Effector CD4-positive, alpha-beta T cell (primary cell): Measurements from ENCODE around the gene MAP1LC3A.
A peak's percentile ranks its signal among the peaks of the same experiment; 100 is the strongest.
"Not testable (repeated sequence)": the region's sequence is repeated elsewhere in the genome, so short reads cannot be mapped to it uniquely, and the experiment has no call there.

Source experiments
- DNase-seq: peaks from one replicate; pipeline ENCODE4 v3.0.0-alpha.2; 2020
- total RNA-seq: gene quantifications from one replicate; lab custom pipeline; 2026; lab: John Stamatoyannopoulos, UW

Gene MAP1LC3A
- 21.8 reads per million, percentile 48 among the genes with 10 or more reads in this experiment for total RNA-seq

DNA sequence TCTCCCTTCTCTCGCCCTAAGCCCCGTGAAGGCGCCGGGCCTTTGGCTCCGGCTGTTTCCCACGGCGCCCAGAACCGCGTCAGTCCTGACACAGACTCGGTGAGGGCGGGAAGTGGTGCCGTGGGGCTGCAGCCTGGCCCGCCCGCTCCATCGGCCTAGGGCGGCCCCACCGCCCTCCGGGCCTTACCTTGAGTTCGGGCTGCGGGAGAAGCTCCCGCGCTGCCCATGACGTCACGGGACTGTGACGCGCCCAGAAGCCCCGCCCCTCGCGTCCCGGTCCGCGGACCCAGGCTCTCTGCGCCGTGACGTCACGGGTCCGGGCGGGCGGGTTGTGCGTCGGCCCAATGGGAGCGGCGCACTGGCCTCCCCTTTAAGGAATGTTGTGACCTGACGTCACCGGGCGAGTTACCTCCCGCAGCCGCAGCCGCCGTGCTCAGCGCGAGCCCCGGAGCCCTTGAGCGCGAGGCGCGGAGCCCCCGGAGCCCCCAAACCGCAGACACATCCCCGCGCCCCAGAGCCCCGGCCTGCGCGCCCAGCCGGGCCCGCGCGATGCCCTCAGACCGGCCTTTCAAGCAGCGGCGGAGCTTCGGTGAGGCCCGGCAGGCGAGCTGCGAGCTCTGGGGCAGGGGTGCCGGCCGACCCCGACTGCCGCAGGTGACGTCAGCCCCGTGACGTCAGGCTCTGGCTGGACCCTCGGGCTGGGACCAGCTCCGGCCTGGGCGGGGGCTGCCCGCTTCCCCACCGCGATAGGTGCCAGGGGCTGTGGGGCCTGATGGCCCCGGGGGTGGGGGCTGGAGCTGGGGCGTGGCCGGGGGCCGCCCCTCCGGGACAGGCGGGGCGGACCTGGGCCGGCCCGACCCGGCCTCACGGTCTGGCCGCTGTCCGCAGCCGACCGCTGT, at the start of gene MAP1LC3A:
MAP1LC3A (plus strand) TSS at position 399 of the 899 bp plus-strand sequence; CDS start at position 550, 151 bp downstream.
- peak; percentile 96 for DNase-seq

- DNase-seq, result no peak
These were observed 47.9 kb upstream of the MAP1LC3A start for GRCh38 chr20:34510575-34510974.

- no peak for DNase-seq
These were observed 46.6 kb upstream of the MAP1LC3A start for GRCh38 chr20:34511891-34512265.

DNA sequence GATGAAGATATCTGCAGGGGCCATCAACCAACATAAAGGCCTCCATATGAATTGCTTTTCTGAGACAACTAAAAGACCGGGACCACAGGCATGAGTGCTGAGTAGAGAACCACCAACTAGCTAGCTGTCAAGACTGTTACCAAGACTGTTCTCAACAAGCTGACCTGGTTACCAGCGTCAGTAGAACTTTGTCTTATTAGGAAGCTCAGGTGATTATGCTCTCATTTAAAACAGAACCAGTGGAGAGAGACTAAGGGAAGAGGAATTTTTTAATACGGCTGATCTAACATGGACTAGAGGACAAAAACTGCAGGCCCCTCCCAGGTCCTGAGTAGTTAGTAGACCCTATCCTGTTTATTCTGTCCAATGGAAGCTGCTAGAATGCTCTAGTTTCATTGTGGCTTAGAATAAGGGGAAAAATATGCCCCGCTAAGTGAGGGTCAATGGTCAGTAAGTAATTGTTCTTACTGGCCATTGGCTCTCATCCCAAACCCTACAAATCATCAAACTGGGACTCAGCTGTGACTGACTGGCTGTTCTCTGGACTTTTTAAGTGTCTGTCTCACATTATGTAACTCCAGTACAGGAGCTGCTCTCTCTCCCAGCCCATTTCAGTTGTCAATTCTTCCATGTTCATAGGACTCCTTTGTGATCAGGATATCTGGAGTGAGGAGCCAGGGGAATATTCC, 46.1 kb upstream of the MAP1LC3A start:
- no peak for DNase-seq

DNA sequence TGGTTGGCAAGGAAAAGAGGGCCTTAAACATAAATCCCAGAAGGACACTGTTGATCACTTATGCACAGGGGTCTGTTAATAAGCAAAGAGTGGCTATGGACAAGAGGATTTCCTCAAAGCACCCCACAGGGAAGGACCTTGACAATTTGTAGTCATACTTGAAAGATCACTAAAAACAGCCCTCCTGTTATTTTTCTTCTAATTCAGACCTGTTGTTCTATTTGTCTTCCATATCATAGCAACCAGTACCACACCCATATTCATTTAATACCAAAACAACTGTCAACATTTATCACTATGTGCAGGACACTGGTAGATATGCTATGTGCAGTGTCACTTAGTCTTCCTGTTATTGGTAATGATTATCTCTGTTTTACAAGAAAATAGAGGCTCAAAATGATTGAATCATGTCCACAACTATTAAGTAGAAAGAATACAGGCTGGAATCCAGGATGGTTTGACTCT, 45.5 kb upstream of the MAP1LC3A start:
- no peak for DNase-seq

- not testable (repeated sequence) for DNase-seq
These were observed 44.5 kb upstream of the MAP1LC3A start for GRCh38 chr20:34514034-34514433.

DNA sequence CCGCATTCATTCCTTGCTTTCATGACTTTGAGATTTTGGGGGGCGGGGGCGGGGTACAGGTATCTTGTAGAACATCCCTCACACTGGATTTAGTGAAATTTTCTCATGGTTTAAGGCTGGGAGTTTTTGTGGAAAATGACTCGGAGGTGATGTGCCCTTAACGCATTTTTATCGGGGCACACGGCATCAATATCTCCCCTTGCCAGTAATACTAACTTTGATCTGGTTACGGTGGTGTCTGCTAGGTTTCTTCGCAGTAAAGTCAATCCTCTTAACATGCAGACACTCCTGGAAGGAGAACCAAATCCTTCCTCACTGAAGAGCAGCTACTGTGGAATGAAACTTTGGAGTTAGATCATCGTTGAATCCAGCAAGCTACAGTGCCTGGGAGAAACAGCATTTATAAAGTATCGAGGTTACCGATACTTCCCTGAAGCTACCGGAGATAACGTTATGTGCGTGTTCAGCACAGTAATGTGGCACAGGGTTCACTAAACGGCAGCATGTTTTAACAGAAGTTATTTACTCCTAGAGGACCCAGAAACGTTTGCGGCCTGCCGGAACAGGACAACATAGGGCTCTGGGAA, 43.5 kb upstream of the MAP1LC3A start:
- DNase-seq, result no peak

- DNase-seq, result peak; percentile 65
These were observed 42.9 kb upstream of the MAP1LC3A start for GRCh38 chr20:34515484-34516246.

DNA sequence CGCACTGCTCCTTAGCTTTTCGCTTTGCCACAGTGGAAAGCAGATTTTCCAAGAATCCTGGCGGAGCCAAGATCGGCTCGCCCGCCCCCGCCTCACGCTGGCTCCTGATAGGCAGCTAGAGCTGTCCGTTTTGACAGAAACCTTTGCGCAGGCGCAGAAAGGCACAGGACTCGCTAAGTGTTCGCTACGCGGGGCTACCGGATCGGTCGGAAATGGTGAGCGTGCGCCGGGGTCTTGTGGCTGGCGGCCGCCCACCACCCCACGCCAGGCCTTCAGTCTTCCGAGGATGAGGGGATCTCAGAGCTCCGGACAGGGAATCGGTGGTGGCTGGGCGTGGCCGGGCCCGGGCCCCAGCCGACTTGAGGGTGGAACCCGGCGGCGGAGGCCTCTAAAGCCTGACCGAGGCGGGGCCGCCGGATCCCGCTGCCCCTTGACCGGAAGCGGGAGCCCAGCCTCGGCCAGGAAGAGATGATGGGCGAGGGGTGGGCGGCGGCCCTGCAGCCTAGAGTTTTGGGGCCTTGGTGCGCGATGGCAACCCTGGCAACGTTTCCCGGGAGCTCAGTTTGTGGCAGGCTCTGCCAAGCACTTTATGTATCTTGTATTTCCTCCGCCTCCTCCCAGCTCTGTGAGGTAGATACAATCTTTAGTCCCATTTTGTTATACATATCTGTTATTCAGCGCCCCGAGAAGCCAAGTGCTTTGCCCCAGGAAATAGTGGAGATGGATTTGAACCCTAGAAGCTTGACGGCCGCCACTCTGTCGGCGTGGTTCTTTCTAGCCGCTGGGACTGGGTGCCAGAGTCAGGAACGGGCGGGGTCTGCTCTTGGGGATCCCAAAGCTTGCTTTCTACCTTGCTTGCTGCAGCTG, 42.0 kb upstream of the MAP1LC3A start, which contains the start of gene DYNLRB1:
DYNLRB1 (plus strand) TSS at position 176 of the 867 bp plus-strand sequence; CDS start at position 213, 37 bp downstream.
- DNase-seq, result peak; percentile 97

- no peak for DNase-seq
These were observed 41.4 kb upstream of the MAP1LC3A start for GRCh38 chr20:34517114-34517505.

DNA sequence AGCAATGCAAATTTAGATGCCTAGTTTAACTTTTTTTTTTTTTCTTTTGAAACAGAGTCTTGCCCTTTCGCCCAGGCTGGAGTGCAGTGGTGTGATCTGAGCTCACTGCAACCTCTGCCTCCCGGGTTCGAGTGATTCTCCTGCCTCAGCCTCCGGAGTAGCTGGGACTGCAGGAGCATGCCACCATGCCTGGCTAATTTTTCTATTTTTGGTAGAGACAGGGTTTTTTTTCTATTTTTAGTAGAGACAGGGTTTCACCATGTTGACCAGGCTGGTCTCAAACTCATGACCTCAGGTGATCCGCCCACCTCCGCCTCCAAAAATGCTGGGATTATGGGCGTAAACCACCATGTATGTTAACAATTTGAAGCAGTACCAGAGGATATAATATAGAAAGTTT, 39.7 kb upstream of the MAP1LC3A start:
- not testable (repeated sequence) for DNase-seq

- not testable (repeated sequence) for DNase-seq
These were observed 38.7 kb upstream of the MAP1LC3A start for GRCh38 chr20:34519841-34520240.

DNA sequence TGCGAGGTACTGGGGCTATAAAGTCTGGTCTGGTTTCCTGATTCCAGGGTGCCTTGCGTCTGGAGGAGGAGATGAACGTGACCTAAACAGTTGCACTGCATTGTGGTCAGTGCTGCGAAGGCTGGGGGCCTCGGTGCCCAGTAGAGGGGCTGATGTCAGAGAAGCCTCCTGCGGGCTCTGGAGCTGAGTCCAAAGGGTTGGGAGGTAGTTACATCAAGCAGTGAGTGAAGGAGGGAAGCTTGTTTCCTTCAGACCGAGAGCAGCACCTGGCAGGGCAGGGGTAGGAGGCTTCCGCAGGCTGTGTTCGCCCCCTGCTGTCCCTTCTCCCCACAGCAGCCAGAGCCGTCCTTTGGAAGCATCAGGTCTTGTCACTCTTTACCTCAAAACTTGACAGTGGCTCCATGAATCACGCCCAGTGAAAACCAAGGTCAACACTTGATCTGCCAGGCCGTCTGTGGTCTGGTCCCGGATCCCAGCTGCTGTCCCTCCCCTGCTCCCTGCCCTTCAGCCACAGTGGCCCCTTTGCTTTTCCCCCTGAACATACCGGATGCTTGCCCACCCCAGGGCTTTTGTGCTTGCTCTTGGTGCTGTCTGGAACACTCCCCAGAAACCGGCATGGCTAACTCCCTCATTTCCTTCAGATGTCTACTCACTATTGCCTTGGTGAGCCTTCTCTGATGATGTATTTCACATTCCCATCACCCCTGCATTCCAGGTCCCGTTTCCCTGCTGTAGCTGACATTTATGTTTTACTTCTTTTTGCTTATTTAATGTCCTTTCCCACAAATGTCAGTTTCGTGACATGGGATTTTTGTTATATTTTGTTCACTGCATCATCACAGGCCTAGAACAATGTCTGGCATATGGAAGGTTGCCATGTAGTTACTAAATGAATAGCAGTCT, 35.3 kb upstream of the MAP1LC3A start:
- DNase-seq, result peak; percentile 18

- DNase-seq, result no peak
These were observed 34.1 kb upstream of the MAP1LC3A start for GRCh38 chr20:34524426-34524825.

DNA sequence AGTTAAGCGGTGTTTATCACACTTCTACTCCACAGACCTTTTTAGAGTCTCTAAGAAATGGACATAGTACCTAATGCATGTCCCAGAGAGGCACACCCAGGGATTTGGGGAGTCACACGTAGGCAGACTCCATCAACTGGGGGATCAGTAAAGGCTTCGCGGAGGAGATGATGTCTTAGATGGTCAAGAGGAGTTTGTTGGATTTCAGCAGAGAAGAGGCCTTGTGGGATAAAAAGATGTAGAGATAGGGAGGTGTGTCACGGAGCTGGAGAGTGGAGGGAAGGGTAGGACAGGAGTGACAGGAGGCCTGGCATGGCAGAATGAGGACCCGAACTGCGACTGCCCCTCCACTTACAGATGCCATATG, 33.2 kb upstream of the MAP1LC3A start:
- no peak for DNase-seq

DNA sequence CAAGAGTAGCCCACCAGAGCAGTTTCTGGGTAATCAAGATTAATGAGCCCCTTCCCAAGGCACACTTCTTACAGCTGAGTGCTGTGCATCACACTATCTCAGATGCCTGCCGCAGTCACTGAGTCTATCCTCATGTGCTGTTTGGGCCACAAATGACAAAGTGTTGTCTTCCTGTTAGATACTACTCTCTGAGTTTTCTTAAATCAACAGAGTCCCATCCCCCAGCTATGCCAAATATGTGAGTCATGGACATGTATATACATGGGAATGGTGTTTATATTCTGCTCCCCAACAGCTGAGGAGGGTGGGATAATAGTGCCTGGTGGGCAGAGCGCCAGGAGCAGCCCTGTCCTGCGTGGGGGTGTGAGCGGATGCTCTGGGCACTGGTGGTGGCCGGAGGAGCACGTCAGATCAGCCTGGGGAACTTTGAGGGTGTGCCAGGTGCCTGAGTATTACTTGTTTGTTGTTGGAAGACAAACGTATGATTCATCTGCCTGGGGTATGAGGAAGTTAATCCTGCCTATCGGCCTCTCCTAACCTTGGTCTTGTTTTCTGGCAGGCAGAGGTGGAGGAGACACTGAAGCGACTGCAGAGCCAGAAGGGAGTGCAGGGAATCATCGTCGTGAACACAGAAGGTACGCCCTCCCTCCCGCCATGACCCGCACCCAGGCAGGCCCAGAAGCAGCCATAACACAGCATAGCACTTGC, 32.7 kb upstream of the MAP1LC3A start:
- no peak for DNase-seq

DNA sequence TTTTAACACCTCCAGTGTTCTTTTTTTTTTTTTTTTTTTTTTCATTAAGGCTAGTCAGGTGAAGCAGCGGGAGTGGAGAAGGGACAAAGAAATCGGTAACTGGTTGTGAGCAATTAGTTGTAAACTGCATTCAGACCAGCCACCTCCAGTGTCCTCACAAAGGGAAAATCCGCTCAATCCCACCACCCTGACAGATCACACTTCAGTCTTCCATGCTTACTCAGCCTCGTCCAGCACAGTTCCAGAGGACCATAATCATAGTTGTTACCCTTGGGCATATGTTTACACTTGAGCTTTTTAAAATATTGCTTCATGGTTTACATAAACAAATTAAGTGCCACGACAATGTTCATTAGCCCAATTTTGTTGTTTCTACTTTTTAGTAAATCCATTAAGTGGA, 32.1 kb upstream of the MAP1LC3A start:
- no peak for DNase-seq

DNA sequence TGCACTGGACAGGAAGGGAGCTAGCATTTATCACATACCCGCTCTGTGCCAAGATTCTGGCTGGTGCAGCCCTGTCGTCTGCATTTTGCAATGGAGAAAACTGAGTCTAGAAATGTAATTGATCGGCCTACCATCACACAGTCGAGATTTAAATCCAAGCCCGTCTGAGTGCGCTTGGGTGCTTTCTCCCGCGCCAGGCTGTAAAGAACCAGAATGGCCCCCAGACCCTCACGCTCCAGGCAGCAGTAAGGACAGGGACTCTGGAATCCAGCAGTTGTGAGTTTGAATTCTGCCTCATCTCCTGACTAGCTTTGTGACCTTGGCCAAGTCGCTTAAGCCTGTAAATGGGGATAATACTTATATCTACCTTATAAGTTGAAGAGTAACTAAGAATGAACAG, 31.5 kb upstream of the MAP1LC3A start:
- no peak for DNase-seq

DNA sequence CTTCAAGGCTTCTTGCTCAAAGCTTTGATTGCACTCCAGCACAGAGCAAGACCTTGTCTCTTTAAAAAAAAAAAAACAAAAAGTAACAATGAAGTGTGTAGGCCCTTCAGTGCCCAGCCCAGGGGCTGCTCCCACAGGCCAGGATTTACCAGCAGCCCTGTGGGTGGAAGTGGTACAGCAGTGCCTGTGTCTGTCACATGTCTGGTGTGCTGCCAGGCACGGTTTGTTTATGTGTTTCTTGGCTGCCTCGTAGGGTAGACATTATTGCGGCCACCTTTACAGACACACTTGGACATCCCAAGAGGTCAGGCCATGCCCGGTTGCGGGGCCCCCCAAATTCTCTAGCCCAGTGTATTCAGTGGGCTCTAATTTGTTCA, 29.6 kb upstream of the MAP1LC3A start:
- no peak for DNase-seq

- DNase-seq, result no peak
These were observed 28.8 kb upstream of the MAP1LC3A start for GRCh38 chr20:34529742-34530141.
